ENCODE results near the gene DPP10. TPM values are rescaled to one million over a fixed set of nuclear protein-coding genes. Genes with fewer than 3 reads are reported as not detected.

DPP10 gene
- total RNA-seq, 1 experiment from 2014 or later: not detected

- H3K27ac ChIP-seq (ENCODE audit: low read length): no peak overlapping the region
- no peaks in the 10 kb centered on the region for H3K27me3 ChIP-seq (ENCODE audit: control insufficient read depth, insufficient read depth, low read length)
- H3K4me3 ChIP-seq (ENCODE audit: low read depth in 2 of 2, low read length in 2 of 2): no peak overlapping the region
- in situ Hi-C loops (cut with HindIII; ENCODE audit: low pct_unique_long_range_greater_than_20kb, low sequenced_read_pairs) (no loop called here), intact Hi-C loops (cut with micrococcal nuclease; ENCODE audit: unreplicated experiment) (no loop called here)
- no peaks in the 10 kb centered on the region for H3K9me3 ChIP-seq (ENCODE audit: control insufficient read depth, insufficient read depth, low read depth, low read length)
- CTCF ChIA-PET: no interaction called here
- POLR2A ChIA-PET: no interaction called here
- BruUV-seq (replicated peaks): no TSS peak
- DNase-seq (ENCODE audit: low read depth, low spot score) (no peak), ATAC-seq (no peak)
- no peaks in the 10 kb centered on the region for H3K36me3 ChIP-seq (ENCODE audit: control insufficient read depth, insufficient read depth, low read length)
- no peaks in the 10 kb centered on the region for H3K4me1 ChIP-seq (ENCODE audit: control insufficient read depth, insufficient read depth, low read length)
- no peak for TF ChIP-seq TCF7L2 (IDR thresholded peaks at IDR 0.05; ENCODE audit: low read depth, low read length)
- TF ChIP-seq, protein P1, sequence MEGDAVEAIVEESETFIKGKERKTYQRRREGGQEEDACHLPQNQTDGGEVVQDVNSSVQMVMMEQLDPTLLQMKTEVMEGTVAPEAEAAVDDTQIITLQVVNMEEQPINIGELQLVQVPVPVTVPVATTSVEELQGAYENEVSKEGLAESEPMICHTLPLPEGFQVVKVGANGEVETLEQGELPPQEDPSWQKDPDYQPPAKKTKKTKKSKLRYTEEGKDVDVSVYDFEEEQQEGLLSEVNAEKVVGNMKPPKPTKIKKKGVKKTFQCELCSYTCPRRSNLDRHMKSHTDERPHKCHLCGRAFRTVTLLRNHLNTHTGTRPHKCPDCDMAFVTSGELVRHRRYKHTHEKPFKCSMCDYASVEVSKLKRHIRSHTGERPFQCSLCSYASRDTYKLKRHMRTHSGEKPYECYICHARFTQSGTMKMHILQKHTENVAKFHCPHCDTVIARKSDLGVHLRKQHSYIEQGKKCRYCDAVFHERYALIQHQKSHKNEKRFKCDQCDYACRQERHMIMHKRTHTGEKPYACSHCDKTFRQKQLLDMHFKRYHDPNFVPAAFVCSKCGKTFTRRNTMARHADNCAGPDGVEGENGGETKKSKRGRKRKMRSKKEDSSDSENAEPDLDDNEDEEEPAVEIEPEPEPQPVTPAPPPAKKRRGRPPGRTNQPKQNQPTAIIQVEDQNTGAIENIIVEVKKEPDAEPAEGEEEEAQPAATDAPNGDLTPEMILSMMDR (IDR thresholded peaks at IDR 0.05): no peak
- TF ChIP-seq SIN3A (IDR thresholded peaks at IDR 0.05; ENCODE audit: borderline replicate concordance, insufficient read depth, low read depth, low read length): no peak
- TF ChIP-seq POLR2AphosphoS5 (IDR thresholded peaks at IDR 0.05; ENCODE audit: low read depth, low read length): no peak
- no peak for TF ChIP-seq REST (IDR thresholded peaks at IDR 0.05; ENCODE audit: insufficient read depth in 1 of 2, low read depth in 2 of 2, low read length in 1 of 2)
Measured at GRCh38 chr2:114784890-114785583, 342.6 kb downstream of the DPP10 start.

DNA sequence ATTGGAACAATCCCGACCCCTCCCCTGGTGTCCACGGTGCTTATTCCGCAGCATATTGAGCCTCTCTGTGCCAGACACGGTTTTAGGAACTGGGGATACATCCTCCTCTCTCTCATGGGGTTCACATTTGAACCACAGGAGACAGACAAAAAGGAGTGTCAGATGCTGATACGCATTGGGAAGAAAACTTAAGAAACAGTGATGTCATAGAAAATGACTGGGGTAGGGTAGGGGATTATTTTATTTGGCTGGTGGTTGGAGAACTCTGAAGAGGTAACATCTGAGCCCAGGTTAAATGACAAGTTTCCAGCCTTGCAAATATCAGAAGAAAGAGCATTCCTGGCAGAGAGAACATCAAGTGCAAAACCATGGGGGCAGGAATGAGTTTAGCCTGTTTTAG lies 344.5 kb downstream of the DPP10 start:
- H3K9me3 ChIP-seq (ENCODE audit: control insufficient read depth, insufficient read depth, low read depth, low read length): no peaks in the 10 kb centered on the region
- intact Hi-C loops (cut with micrococcal nuclease; ENCODE audit: unreplicated experiment): no loop called here
- CTCF ChIA-PET: no interaction called here

DNA sequence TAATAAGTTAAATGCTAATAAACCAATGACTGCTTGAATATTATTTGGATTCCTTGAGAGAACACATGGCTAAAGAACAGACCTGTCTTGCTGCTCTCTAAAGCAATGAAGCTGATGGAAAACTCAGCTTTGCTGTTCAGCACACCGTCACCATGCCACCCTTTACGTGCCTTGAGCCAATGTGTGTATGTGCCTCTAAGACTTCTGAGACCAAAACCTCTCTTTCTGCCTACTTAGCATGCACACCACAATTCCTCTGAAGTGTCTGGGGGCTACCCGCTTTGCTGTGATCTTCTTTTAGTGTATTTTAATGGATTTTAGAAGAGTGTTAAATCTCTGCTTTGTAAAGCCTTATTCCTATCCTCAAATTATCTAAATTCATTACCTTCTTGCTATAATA lies 345.0 kb downstream of the DPP10 start:
- no TSS peak for BruUV-seq (replicated peaks)
- H3K27ac ChIP-seq (ENCODE audit: low read length): no peak overlapping the region

More for the DNA sequence above, 344.5 kb downstream of the DPP10 start:
- TF ChIP-seq POLR2AphosphoS5 (IDR thresholded peaks at IDR 0.05; ENCODE audit: low read depth, low read length) (no peak), TCF7L2 (IDR thresholded peaks at IDR 0.05; ENCODE audit: low read depth, low read length) (no peak)
- Histone ChIP-seq H3K27ac (ENCODE audit: low read length) (no peak overlapping the region), H3K4me1 (ENCODE audit: control insufficient read depth, insufficient read depth, low read length) (no peaks in the 10 kb centered on the region), H3K36me3 (ENCODE audit: control insufficient read depth, insufficient read depth, low read length) (no peaks in the 10 kb centered on the region), H3K4me3 (ENCODE audit: low read depth in 2 of 2, low read length in 2 of 2) (no peak overlapping the region), H3K27me3 (ENCODE audit: control insufficient read depth, insufficient read depth, low read length) (no peaks in the 10 kb centered on the region)
- BruUV-seq (replicated peaks): no TSS peak
- POLR2A ChIA-PET: no interaction called here
- DNase-seq (ENCODE audit: low read depth, low spot score): no peak
- no peak for ATAC-seq
- in situ Hi-C loops (cut with HindIII; ENCODE audit: low pct_unique_long_range_greater_than_20kb, low sequenced_read_pairs): no loop called here

More for the DNA sequence above, 345.0 kb downstream of the DPP10 start:
- ATAC-seq (no peak), DNase-seq (ENCODE audit: low read depth, low spot score) (no peak)
- Histone ChIP-seq H3K9me3 (ENCODE audit: control insufficient read depth, insufficient read depth, low read depth, low read length) (no peaks in the 10 kb centered on the region), H3K36me3 (ENCODE audit: control insufficient read depth, insufficient read depth, low read length) (no peaks in the 10 kb centered on the region), H3K27me3 (ENCODE audit: control insufficient read depth, insufficient read depth, low read length) (no peaks in the 10 kb centered on the region), H3K4me3 (ENCODE audit: low read depth in 2 of 2, low read length in 2 of 2) (no peak overlapping the region), H3K4me1 (ENCODE audit: control insufficient read depth, insufficient read depth, low read length) (no peaks in the 10 kb centered on the region)
- in situ Hi-C loops (cut with HindIII; ENCODE audit: low pct_unique_long_range_greater_than_20kb, low sequenced_read_pairs): no loop called here
- TF ChIP-seq POLR2AphosphoS5 (IDR thresholded peaks at IDR 0.05; ENCODE audit: low read depth, low read length): no peak
- no peak for TF ChIP-seq REST (IDR thresholded peaks at IDR 0.05; ENCODE audit: insufficient read depth in 1 of 2, low read depth in 2 of 2, low read length in 1 of 2)
- TF ChIP-seq, protein P1 (IDR thresholded peaks at IDR 0.05): no peak
- TF ChIP-seq TCF7L2 (IDR thresholded peaks at IDR 0.05; ENCODE audit: low read depth, low read length): no peak
- no peak for TF ChIP-seq SIN3A (IDR thresholded peaks at IDR 0.05; ENCODE audit: borderline replicate concordance, insufficient read depth, low read depth, low read length)
- intact Hi-C loops (cut with micrococcal nuclease; ENCODE audit: unreplicated experiment): no loop called here
- ChIA-PET POLR2A (no interaction called here), CTCF (no interaction called here)
